ENCODE results near the gene LARP4.

GRCh38 chr12:50527359-50527726 is 126.7 kb downstream of the LARP4 start:
- TF ChIP-seq CTCF (IDR thresholded peaks at IDR 0.05; ENCODE audit: insufficient read depth, low read length, poor library complexity, severe bottlenecking) (no peak), EZH2phosphoT487 (conservative IDR thresholded peaks at IDR 0.05; ENCODE audit: low read length) (no peak)

All from SU-DHL-6 (cell line).